ENCODE measurements around the gene TRANK1.
"Not testable (repeated sequence)": the region's sequence is repeated elsewhere in the genome, so short reads cannot be mapped to it uniquely, and the experiment has no call there.

The TRANK1 gene

DNA sequence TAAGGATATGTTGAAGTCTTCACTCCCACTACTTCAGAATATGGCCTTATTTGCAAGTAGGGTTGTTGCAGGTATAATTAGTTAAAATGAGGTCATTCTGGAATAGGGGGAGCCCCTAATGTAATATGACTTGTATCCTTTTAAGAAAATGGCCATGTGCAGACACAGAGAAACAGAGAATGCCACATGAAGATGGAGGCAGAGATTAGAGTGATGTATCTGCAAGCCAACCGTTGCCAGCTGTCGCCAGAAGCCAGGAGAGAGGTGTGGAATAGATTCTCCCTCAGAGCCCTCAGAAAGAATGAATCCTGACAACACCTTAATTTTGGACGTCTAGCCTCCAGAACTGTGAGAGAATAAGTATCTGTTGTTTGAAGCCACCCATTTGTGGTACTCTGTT lies 11.3 kb upstream of the TRANK1 start:
- DNase-seq = no peak

GRCh38 chr3:36954452-36955134 lies 9.7 kb upstream of the TRANK1 start:
- DNase-seq = no peak

DNA sequence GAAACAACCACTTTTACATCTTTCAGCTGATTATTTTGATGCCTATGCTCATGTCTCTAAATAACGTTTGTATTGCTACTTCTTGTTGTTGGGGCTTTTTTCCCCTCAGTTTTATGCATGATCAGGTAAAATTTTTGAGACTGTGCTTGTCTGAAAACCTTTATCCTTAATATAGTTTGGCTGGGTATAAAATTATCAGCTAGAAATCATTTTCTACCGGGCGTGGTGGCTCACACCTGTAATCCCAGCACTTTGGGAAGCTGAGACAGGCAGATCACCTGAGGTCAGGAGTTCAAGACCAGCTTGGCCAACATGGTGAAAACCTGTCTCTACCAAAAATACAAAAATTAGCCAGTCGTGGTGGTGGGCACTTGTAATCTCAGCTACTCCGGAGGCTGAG lies 3.0 kb upstream of the TRANK1 start:
- not testable (repeated sequence) for DNase-seq

DNA sequence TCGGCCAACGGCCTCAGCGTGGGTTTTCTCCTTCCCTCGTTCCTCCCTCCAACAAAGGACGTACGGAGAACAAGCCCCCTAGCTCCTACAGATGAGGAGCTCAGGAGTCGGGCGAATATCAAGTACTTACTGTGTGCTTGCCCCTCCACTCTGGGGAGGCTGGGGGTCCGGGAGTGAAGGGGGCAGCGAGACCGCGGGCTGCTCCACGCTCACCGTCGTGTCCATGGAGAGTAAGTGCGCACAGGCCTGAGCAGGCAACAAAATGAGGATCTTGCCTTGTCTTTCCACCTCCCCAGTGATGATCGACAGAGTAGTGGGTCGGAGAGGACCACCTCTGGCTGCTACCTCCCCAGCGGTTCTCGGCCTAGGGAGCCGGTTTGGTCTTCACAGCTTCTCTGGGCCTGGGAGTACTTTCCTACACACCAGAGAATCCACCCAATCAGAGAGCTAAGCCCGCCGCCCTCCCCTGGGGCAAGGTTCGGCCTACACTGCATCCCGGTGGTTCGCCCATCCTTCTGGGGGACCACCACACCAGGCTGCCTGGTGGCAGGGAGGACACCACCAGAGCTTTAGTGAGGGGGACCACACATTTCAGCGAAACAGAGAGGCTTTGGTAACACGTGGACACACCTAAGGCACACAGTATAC lies 603 bp upstream of the TRANK1 start:
- DNase-seq = no peak

- peak; percentile 52 for DNase-seq
Observed at GRCh38 chr3:36944012-36944640, 728 bp downstream of the TRANK1 start.

DNA sequence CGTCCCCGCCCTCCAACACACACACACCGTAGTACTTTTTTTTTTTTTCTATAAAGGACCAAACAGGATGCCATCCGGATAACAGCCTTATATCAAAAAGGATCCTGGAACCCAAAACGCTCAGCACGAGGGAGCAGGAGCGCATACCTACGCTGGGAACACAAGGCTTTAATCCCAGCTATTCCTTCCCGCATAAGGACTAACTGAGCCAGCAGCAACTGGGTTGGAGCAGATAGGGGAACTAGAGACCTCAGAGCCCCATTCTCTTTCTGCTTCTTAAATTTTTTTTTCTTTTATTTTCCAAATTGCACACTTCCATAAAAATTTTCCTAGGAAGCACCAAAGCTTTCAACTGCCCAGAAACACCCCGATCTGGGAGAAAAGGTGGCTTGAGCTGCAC lies 1.3 kb downstream of the TRANK1 start:
- DNase-seq = no peak

- DNase-seq = no peak
Observed at GRCh38 chr3:36942638-36943248, 2.1 kb downstream of the TRANK1 start.

GRCh38 chr3:36941658-36942057 lies 3.2 kb downstream of the TRANK1 start:
- no peak for DNase-seq

DNA sequence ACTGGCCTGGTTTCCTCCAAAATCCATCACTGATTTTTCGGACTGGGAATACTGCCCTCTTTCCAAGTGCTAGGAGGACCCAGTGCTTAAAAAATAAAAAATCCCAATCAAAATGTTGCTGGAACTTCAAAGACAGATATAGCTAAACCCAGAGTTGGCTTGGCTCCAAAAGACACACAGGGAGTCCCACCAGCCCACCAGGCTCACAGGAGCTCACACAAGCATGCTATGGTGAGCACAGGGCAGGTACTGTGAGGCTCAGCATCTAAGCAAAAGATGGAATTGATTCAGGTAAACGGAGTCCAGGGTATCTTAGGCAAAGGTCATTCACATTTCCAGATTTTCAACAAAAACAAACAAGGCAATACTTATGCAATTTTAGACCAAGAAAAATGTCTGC lies 3.7 kb downstream of the TRANK1 start:
- DNase-seq = no peak

DNA sequence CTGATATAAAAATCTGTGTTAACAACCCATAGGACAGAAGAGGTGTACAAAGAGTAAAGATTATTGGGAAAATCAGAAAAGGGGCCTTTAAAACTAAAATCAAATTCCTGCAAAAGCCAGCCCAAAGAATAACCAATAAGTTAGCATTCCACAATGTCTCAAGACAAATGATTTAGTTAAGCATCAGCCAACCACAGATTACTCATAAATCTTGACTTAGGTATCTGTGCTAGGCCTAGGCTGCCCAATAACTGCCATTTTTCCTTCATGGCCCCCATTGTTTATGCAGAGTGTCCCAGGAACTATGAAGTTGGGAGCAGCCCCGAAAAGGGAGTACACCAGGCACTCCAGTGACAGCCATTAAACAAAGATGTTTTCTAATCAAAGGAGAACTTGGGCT lies 7.4 kb downstream of the TRANK1 start:
- no peak for DNase-seq

DNA sequence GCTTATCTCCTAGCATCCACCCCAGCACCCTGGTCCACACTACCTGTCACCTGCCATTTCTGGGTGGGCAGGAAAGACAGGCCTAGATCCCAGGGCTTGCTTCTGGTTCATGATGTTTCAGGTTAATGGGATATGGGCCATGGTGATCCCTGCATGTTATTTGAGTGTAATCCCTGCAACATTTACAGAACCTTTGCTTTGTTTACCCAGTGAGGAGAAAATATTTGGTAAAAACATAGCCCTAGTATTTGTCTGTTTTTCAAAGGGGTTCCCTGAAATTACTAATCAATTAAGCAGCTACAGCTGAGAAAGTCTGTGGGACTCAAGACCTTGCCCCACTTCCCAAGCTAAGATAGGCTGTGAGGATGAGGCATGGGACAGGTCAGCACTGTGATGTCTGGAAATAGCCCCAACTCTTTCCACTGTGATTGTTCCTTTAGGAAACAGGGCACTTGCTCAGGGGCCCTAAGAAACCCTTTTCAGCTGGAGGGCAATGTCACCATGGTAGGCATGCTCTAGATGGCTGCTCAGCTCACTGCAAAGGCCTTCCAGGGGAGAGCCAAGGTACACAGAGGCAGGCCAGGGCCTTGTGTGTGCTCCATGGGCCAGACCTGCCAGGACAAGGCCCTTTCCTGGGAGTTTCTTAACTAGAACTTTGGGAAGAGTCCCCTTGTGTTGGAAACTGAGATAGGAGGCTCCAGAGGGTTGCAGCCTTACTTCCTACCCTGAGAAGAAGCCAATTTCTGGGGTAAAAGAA lies 11.1 kb downstream of the TRANK1 start:
- no peak for DNase-seq

DNA sequence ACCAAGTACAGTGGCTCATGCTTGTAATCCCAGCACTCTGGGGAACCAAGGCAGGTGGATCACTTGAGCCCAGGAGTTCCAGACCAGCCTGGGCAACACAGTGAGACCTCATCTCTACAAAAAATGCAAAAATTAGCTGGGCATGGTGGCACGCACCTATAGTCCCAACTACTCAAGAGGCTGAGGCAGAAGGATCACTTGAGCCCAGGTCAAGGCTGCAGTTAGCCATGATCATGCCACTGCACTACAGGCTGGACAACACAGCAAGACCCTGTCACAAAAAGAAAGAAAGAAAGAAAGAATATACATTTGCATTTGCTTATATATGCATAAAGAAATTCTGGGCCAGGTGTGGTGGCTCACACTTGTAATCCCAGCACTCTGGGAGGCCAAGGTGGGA lies 13.4 kb downstream of the TRANK1 start:
- not testable (repeated sequence) for DNase-seq

DNA sequence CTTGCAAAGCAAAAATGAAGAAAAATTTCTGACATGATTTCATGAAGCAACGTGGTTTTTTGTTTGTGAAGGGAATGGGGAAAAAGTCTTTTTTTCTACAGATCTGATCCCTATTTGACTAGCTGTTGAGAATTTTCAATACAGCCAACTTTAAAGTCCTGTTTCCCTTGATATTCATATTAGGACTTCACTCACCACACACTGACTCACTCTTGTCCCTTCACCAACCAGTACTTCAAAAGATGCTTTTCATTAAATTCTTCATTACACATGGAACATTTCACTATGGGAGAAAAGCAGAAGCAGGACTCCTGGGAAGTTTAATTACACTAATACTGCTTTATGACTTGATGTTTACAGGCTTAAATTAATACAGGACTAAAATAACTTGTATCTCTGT lies 16.6 kb downstream of the TRANK1 start:
- DNase-seq = no peak

GRCh38 chr3:36926292-36926897 lies 18.5 kb downstream of the TRANK1 start:
- no peak for DNase-seq

DNA sequence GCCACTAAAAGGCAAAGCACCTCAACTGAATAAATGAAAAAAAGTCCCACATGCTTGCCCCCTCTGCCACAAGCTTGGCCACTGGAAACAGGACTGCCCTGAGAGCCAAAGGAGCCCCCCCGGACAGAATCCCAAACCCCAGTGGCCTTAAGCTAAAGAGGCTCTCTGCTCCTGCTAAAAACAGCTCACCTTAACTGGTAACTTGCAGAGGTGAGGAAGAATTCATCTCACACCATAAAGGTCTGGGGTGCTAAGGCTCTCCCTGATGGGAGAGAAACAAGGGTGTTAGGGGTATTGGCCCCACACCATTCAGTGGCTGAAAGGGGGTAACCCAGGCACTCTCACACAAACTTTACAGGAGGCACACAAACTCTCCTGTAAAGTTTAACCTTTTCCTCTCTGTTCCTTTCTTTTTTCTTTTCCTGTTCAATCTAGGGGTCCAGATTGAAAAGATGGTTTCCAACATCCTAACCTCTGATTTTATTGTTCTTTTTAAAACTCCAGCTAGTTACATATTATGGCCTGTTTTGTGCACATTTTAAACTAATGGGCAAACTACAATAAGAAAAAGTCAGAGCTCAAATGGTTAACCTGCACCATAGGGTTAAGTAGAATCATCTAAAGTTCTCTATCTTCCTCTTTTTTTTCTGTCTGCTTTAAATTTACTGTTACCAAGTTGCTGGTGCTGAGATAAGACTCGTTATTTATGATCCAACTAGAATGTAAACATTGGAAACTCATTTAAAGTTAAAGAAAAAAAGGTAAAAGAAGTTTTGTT lies 19.9 kb downstream of the TRANK1 start:
- no peak for DNase-seq

DNA sequence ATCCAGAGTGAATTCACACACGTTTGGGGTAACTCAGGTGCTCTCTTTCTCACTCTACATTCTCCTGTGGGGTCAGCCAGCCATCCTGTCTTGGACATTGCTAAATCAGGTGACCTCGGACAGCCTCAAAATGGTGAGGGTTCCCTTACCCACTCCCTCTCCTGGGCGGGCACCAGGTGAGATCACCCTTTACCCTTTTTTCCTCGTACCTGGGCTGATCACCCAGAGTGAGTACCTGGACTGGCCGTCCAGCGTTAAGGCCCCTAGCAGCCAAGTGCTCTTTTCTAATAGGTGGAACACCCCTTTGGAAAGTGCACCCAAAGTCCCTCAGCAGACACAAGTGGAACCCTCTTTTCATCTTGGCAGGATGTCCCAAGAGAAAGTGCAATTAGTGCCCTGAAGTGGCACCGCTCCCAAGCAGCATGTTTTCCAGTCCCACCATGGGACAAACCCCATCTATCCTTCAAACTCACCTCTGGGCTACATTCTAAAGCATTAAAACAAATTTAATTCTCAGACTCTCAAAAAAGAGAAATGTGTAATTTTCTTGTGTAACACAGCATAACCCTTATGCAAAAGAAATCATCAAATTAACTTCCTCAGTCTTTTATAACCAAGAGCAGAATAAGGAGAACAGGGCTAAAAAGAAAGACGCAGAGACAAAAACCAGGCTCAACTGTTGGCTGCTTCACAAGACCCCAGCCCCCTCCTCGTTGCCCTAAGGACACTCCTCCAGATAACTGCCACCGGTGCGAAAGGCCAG lies 20.7 kb downstream of the TRANK1 start:
- no peak for DNase-seq

DNA sequence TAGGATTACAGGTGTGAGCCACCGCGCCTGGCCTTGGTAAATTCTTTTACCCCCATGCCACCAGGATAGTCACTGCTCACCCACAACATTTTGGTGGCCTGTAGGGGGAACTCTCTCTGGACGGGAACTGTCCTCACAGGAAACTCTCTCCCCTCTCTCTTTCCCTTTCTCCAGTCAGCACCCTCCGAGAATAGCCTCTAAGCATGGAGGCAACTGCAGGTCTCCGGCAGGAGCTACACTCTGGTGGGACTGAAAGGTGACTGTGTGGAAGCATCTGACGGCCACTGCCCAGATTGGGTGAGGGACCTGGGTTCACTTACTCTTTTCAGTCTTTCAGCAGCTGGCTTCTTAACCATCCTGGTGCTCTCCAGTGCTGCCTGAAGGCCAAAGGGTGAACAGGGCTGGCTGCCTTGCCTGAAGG lies 21.3 kb downstream of the TRANK1 start:
- no peak for DNase-seq

GRCh38 chr3:36920884-36921567 lies 23.8 kb downstream of the TRANK1 start:
- DNase-seq = no peak

- no peak for DNase-seq
Observed at GRCh38 chr3:36919439-36920160, 25.3 kb downstream of the TRANK1 start.

- DNase-seq = no peak
Observed at GRCh38 chr3:36918050-36918449, 26.8 kb downstream of the TRANK1 start.
